Endothelial cell of umbilical vein (primary cell): ENCODE results near the gene DIAPH3. TPM values are rescaled to one million over a fixed set of nuclear protein-coding genes. Genes with fewer than 3 reads are reported as not detected.

Experiments
- BruUV-seq: library from RNA; stranded (reverse); fragments of 400-500 nt; replicated peaks from 2 replicates; lab custom pipeline; 2021; lab: Mats Ljungman, UMichigan
- CTCF ChIA-PET: fragments of 300-600, 350-600 bp; sonication (Branson Sonifier 250); formaldehyde crosslinking; loops from one replicate; lab custom pipeline; 2021; ENCODE audit warnings: antibody characterized with exemption, inconsistent platforms; lab: Charles Lee
- POLR2A ChIA-PET: fragments of 300-600, 350-600 bp; sonication (Branson Sonifier 250); formaldehyde crosslinking; loops from one replicate; lab custom pipeline; 2021; ENCODE audit warnings: antibody characterized with exemption, inconsistent platforms; lab: Charles Lee
- DNase-seq: peaks from one replicate; pipeline ENCODE4 v3.0.0-alpha.2; 2011; ENCODE audit warnings: low read depth, low spot score
- FAIRE-seq: peaks from 2 replicates; lab custom pipeline; 2011; peaks lifted over from hg19 to GRCh38; lab: Jason Lieb, UNC
- H2AFZ ChIP-seq: 2 replicates; pipeline ENCODE4 v1.6.0; 2012; ENCODE audit warnings: low read depth, low read length, control low read depth, inconsistent platforms
- H3K27ac ChIP-seq: 2 replicates; pipeline ENCODE4 v1.5.1; 2011; ENCODE audit warnings: low read depth, mild to moderate bottlenecking, control low read depth, low read length, moderate library complexity; ENCODE audit not compliant: insufficient read depth
- H3K27me3 ChIP-seq, 2 experiments: 2 replicates each; pipeline versions ENCODE4 v1.6.0 to v1.6.1; 2011; ENCODE audit warnings: low read length in 2 of 2, mixed read lengths in 1 of 2; ENCODE audit not compliant: control insufficient read depth in 2 of 2, insufficient read depth in 2 of 2
- H3K36me3 ChIP-seq, 2 experiments: 2 replicates in 1 of 2; 3 replicates in 1 of 2; pipeline ENCODE4 v1.5.1; 2011; ENCODE audit warnings: low read length in 2 of 2, mild to moderate bottlenecking in 1 of 2, moderate library complexity in 1 of 2; ENCODE audit not compliant: control insufficient read depth in 2 of 2, insufficient read depth in 2 of 2; ENCODE audit errors: extremely low read depth in 1 of 2
- H3K4me1 ChIP-seq: 3 replicates; pipeline ENCODE4 v1.5.1; 2011; ENCODE audit warnings: mild to moderate bottlenecking, low read length; ENCODE audit not compliant: control insufficient read depth, insufficient read depth; ENCODE audit errors: extremely low read depth
- H3K4me2 ChIP-seq: 2 replicates; pipeline ENCODE4 v1.6.1; 2011; ENCODE audit warnings: low read length, control low read depth, mixed read lengths; ENCODE audit not compliant: insufficient read depth
- H3K4me3 ChIP-seq, 3 experiments: fragments of 200-600 bp in 1 of 3; sonication (generic), shearing (Covaris generic) in 1 of 3; replicated peaks in 1 of 3; 2 replicates each; pipeline ENCODE4 v1.5.1; 2011 to 2016; ENCODE audit warnings: control low read depth in 3 of 3, low read length in 3 of 3, mild to moderate bottlenecking in 2 of 3, inconsistent platforms in 1 of 3, low read depth in 1 of 3, moderate library complexity in 1 of 3; ENCODE audit not compliant: insufficient read depth in 1 of 3
- H3K79me2 ChIP-seq: 2 replicates; pipeline ENCODE4 v1.6.0; 2012; ENCODE audit warnings: low read length, inconsistent platforms; ENCODE audit not compliant: control insufficient read depth, insufficient read depth
- H3K9ac ChIP-seq: replicated peaks from 2 replicates; pipeline ENCODE3; 2011; ENCODE audit warnings: low read length, control low read depth; ENCODE audit not compliant: insufficient read depth; ENCODE audit errors: extremely low read depth
- H3K9me1 ChIP-seq: replicated peaks from 3 replicates; pipeline ENCODE4 v1.6.0; 2011; ENCODE audit warnings: mild to moderate bottlenecking, low read length; ENCODE audit not compliant: control insufficient read depth, insufficient read depth; ENCODE audit errors: extremely low read depth
- H3K9me3 ChIP-seq: replicated peaks from 2 replicates; pipeline ENCODE4 v1.5.1; 2012; ENCODE audit warnings: low read length, inconsistent platforms; ENCODE audit not compliant: control insufficient read depth, insufficient read depth
- H4K20me1 ChIP-seq: replicated peaks from 2 replicates; pipeline ENCODE3; 2011; ENCODE audit warnings: mild to moderate bottlenecking, low read length; ENCODE audit not compliant: control insufficient read depth, insufficient read depth; ENCODE audit errors: extremely low read depth
- EZH2 ChIP-seq: IDR thresholded peaks from 2 replicates; pipeline ENCODE4 v1.6.1; 2012; ENCODE audit warnings: borderline replicate concordance, low read depth, mild to moderate bottlenecking, moderate library complexity, low read length, inconsistent platforms; ENCODE audit not compliant: severe bottlenecking
- FOS ChIP-seq: IDR thresholded peaks from 2 replicates; pipeline ENCODE4 v1.6.1; 2011; ENCODE audit warnings: mild to moderate bottlenecking, low read length, moderate library complexity, borderline replicate concordance; ENCODE audit not compliant: insufficient read depth
- MYC ChIP-seq: IDR thresholded peaks from one replicate; pipeline ENCODE4 v1.6.1; 2011; ENCODE audit warnings: mild to moderate bottlenecking, low read depth, low read length
- POLR2AphosphoS5 ChIP-seq: IDR thresholded peaks from 2 replicates; pipeline ENCODE4 v1.6.1; 2012; ENCODE audit warnings: low read depth, mild to moderate bottlenecking, control low read depth, low read length, moderate library complexity; ENCODE audit not compliant: insufficient read depth
- dilution Hi-C: fragments of 300-500 bp; cut with MboI; formaldehyde crosslinking; loops from one replicate; pipeline ENCODE4 v1.15.0; 2019; ENCODE audit warnings: low sequenced_read_pairs; ENCODE audit not compliant: extremely low pct_ligation_motif_present
- intact Hi-C: fragments of 100-400 bp; cut with micrococcal nuclease; formaldehyde crosslinking; loops from one replicate; pipeline ENCODE4 v1.10.0; 2022
- polyA plus RNA-seq, 4 experiments: library from polyadenylated mRNA; depleted of rRNA in 3 of 4; stranded (reverse) in 3 of 4; unstranded in 1 of 4; fragments of >200 nt; gene quantifications; 2 replicates each; pipeline versions ENCODE4 v1.2.1 to v1.2.3, GENCODE V29; 2011 to 2012; ENCODE audit warnings: missing spikeins in 1 of 4
- total RNA-seq: library from RNA; stranded (reverse); gene quantifications from 2 replicates; pipeline ENCODE4 v1.2.3, GENCODE V29; 2021
- TF ChIP-seq, protein P1 (sequence below), 2 donors: IDR thresholded peaks; 1 replicate in 1 of 2; 2 replicates in 1 of 2; pipeline ENCODE4 v1.5.1; 2011; ENCODE audit warnings: low read length in 2 of 2, mild to moderate bottlenecking in 2 of 2, moderate library complexity in 2 of 2, control low read depth in 1 of 2, inconsistent platforms in 1 of 2, low read depth in 1 of 2; ENCODE audit not compliant: insufficient read depth in 1 of 2; ENCODE audit errors: extremely low read depth in 1 of 2

DIAPH3 gene
- total and polyA plus RNA-seq, 2 donors (not counting 3 experiments of a cell fraction or from before 2014, with no cell fraction given), result 9.9 to 44.0 TPM

DNA sequence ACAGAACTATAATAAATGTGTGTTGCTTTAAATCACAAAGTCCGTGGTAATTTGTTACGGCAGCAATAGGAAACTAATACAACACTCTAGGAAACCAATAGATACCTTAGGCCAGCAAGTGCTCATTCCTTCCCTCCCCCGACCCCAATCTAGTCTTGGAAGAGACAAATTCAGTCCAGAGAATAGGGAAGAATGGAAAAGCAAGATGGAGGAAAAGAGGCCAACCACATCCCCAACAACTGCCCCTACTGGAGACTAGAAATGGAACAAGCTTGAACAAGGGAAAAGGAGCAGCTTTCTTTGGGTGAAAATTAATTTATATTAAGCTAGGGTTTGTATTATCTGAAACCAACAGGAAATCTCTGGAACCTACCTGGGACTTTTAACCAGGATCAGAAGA lies 54.4 kb downstream of the DIAPH3 start:
- intact Hi-C loops, result no loop called here
- no peak overlapping the region for H2AFZ ChIP-seq
- no peak for FAIRE-seq
- POLR2A ChIA-PET, result no interaction called here
- no peaks in the 10 kb centered on the region for H3K4me1 ChIP-seq
- dilution Hi-C loops, result no loop called here
- CTCF ChIA-PET, result interaction anchor here (0.8 kb wide), 1 partner anchor 8 kb away, joined by 3 read pairs; no protein-coding TSS in a partner anchor
- H3K4me3 ChIP-seq, result no peak overlapping the region
- peaks cover 0 to 2% of the 10 kb centered on the region in 2 experiments for H3K36me3 ChIP-seq
- no TSS peak for BruUV-seq
- no peaks in the 10 kb centered on the region for H3K9me1 ChIP-seq
- no peaks in the 10 kb centered on the region for H3K9me3 ChIP-seq
- DNase-seq, result no peak
- H3K27me3 ChIP-seq, result no peaks in the 10 kb centered on the region
- no peak overlapping the region for H3K4me2 ChIP-seq
- no peak overlapping the region for H3K27ac ChIP-seq
- TF ChIP-seq EZH2 (no peak), FOS (no peak), POLR2AphosphoS5 (no peak)
- TF ChIP-seq, protein P1, sequence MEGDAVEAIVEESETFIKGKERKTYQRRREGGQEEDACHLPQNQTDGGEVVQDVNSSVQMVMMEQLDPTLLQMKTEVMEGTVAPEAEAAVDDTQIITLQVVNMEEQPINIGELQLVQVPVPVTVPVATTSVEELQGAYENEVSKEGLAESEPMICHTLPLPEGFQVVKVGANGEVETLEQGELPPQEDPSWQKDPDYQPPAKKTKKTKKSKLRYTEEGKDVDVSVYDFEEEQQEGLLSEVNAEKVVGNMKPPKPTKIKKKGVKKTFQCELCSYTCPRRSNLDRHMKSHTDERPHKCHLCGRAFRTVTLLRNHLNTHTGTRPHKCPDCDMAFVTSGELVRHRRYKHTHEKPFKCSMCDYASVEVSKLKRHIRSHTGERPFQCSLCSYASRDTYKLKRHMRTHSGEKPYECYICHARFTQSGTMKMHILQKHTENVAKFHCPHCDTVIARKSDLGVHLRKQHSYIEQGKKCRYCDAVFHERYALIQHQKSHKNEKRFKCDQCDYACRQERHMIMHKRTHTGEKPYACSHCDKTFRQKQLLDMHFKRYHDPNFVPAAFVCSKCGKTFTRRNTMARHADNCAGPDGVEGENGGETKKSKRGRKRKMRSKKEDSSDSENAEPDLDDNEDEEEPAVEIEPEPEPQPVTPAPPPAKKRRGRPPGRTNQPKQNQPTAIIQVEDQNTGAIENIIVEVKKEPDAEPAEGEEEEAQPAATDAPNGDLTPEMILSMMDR (IDR thresholded peaks at IDR 0.05; ENCODE audit: extremely low read depth in 1 of 2, insufficient read depth in 1 of 2, low read depth in 1 of 2, low read length in 2 of 2), result no peak
- H4K20me1 ChIP-seq, result no peaks in the 10 kb centered on the region
- H3K79me2 ChIP-seq, result peaks cover 45% of the 10 kb centered on the region
- H3K9ac ChIP-seq, result no peak overlapping the region

DNA sequence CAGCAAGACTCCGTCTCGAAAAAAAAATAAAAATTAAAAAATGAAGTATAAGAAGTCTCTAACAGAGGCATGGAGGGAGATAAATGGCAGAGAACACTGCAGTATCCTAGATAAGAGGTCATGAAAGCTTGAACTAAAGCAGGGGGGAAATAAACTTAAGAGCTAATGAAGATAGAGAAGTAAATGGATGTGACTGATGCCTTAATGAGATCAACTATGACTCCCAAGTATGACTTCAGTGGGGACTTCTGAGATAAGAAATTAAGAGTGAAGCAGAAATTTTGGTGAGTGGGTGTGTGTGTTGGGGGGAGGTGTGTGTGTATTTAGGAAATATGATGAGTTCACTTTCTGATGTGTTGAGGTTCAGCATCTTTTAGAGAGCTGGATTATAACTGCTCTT lies 55.1 kb downstream of the DIAPH3 start:
- no peak for FAIRE-seq
- H3K36me3 ChIP-seq, result peaks cover 0 to 2% of the 10 kb centered on the region in 2 experiments
- peaks cover 42% of the 10 kb centered on the region for H3K79me2 ChIP-seq

More for the DNA sequence above, 55.1 kb downstream of the DIAPH3 start:
- Histone ChIP-seq H3K4me2 (no peak overlapping the region), H3K9me1 (no peaks in the 10 kb centered on the region), H2AFZ (no peak overlapping the region), H4K20me1 (no peaks in the 10 kb centered on the region), H3K9me3 (no peaks in the 10 kb centered on the region), H3K4me1 (no peaks in the 10 kb centered on the region), H3K27ac (no peak overlapping the region), H3K27me3 (no peaks in the 10 kb centered on the region), H3K4me3 (no peak overlapping the region), H3K9ac (no peak overlapping the region)
- no TSS peak for BruUV-seq
- TF ChIP-seq MYC, result no peak
- POLR2A ChIA-PET, result no interaction called here
- intact Hi-C loops (no loop called here), dilution Hi-C loops (no loop called here)
- CTCF ChIA-PET, result interaction anchor here (0.9 kb wide), 1 partner anchor 8 kb away, joined by 3 read pairs; no protein-coding TSS in a partner anchor
- DNase-seq, result no peak
